ENCODE results near the gene UBTF.

Gene UBTF

DNA sequence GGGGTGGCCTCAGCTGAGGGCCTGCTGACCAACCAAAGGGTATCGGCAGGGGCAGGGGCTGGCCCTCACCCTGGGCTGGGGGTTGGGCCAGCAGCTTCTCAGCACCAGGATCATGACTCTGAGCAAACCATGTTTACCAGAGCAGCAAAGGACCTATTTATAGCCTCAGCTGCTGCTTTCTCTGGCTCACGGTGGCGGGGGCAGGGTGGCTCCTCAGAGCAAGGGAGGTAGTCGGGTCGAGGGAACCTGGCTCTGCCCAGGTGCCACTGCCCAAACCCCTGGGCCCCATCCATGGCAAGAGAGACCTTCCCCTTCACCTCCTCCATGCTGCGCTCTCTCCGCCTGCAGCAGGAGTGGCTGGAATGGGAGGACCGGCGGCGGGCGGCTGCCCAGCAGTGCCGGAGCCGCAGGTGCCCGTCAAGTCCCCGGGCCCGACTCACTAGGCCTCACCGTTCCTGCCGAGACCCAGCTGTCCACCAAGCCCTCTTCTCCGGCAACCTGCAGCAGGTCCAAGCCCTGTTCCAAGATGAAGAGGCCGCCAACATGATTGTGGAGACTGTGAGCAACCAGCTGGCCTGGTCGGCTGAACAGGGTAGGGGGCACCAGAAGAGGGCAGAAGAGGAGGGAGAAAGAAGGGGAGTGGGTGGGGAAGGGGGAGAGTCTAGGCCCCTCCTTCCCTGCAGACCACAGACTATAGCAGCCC lies 48.8 kb downstream of the UBTF start, which contains the start of gene ASB16:
TSS of gene ASB16 (plus strand) at position 206 of the 703 bp plus-strand sequence. CDS start at position 292, 86 bp downstream.
- DNase-seq (ENCODE audit: low spot score): peak; percentile 80

DNA sequence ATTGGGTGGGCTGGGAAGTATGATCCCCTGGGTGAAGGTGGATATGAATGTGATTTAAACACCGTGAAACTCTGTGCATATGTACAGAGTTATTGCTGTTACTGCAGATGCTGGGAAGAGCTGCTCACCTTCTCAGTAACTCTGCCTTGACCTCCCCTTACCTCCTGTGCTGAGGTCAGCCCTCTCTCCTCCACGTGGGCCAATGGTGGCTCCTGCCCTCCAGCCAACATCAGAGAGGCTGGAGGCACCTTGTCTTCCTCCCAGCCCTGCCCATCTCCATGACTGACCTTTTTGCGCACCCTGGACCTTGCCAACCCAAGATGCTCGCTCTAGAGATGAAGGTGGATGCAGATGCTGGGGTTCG lies 49.4 kb downstream of the UBTF start:
- DNase-seq (ENCODE audit: low spot score): no peak

DNA sequence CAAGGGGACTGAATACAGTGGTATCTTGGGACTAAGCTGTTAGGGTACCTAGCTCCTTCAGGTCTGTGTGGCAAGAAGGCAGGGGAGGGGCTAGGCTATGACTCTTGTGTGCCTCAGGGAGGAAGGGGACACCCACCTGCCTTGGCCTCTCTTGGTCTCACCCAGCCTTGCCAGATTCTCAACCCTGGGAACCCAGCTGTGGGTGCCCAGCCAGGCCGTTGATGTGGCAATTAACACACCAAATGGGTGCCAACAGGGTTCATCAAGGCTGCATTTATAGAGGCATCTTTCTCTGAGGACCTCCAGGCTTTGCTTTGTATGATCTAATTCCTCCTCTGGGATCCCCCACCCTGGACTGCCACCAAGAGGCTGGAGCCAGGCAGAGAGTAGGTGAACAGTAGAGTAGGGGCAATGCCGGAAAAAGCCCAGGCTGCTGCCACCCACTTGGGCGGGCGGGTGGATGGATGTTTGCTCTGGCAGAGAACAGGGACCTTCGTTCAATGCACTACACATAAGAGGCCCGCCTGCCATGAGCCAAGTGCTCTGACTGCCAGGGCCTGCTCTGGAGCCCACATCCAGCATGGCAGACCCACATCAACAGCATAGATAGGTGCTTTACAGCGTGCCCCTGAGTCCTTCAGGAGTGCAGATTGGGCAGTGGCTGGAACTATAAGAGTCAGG lies 52.2 kb downstream of the UBTF start:
- DNase-seq (ENCODE audit: low spot score): no peak

- no peak for DNase-seq (ENCODE audit: low spot score)
Measured at GRCh38 chr17:44164476-44164875, 55.0 kb downstream of the UBTF start.

- DNase-seq (ENCODE audit: low spot score): no peak
Measured at GRCh38 chr17:44159519-44160210, 59.8 kb downstream of the UBTF start.

DNA sequence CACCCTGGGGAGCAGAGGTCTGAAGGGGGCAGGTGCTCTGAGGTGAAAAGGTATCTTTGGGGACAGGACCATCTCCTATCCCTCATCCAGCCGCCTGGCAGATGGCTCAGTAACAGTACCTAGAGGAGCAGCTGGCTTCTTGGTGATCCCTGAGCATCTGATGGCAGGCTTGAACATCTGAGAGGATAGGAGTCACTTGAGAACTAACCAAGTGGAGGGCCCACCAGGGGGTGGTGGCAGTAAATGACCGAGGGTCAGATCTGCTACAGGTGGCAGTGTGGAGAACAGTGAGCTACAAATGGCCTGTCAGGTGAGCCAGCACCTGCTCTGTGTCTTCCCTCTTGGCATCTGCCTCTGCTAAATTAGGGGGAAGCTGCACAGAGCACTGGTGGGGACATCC lies 64.0 kb downstream of the UBTF start:
- DNase-seq (ENCODE audit: low spot score): no peak

Data from hepatic stellate cell (primary cell).